ENCODE results near the gene CBFA2T2. TPM values are rescaled to one million over a fixed set of nuclear protein-coding genes. Genes with fewer than 3 reads are reported as not detected.

Gene CBFA2T2
- 4.4 to 6.2 TPM (median 5.6 TPM) in 5 replicates for total RNA-seq (2022; extraction: Qiagen RNA extraction)

GRCh38 chr20:33490023-33490933, at the start of gene CBFA2T2:
CBFA2T2 (plus strand) TSS chr20:33490096; CDS start chr20:33490268, 172 bp downstream.

GRCh38 chr20:33443512-33444239, 46.2 kb upstream of the CBFA2T2 start, which contains the start of gene SNTA1:
SNTA1 (minus strand) TSS chr20:33443763; CDS start chr20:33443620, 143 bp downstream.

DNA sequence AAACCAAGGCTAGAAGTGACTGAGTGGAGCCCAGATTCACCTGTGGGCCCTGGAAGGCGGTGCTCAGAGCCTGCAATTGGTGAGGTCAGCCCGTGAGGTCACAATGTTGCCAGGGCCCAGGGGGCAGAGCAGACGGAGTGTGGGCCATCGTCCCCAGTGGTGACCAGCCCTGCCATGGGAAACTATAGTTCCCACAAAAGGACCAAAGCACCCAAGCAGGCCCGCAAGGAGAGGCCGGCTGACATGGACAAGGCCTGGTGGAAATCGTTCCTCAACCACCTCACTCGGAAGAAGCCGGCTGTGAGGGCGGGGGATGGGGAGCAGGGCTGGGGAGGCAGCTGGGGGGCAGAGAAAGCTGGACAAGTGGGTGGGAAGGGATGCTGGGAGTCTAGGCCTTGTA, 172.3 kb downstream of the CBFA2T2 start, which contains the start of gene C20orf144:
TSS of gene C20orf144 (plus strand) at position 156 of the 400 bp plus-strand sequence. CDS start at position 175, 19 bp downstream.

GRCh38 chr20:33666293-33667244, 176.7 kb downstream of the CBFA2T2 start, which contains the start of gene ACTL10:
ACTL10 (plus strand) TSS chr20:33666943; CDS start chr20:33667498, 555 bp downstream.

GRCh38 chr20:33674294-33675135, 184.6 kb downstream of the CBFA2T2 start, which contains the start of gene NECAB3:
NECAB3 (minus strand) TSS chr20:33674428; CDS start chr20:33674352, 76 bp downstream.

DNA sequence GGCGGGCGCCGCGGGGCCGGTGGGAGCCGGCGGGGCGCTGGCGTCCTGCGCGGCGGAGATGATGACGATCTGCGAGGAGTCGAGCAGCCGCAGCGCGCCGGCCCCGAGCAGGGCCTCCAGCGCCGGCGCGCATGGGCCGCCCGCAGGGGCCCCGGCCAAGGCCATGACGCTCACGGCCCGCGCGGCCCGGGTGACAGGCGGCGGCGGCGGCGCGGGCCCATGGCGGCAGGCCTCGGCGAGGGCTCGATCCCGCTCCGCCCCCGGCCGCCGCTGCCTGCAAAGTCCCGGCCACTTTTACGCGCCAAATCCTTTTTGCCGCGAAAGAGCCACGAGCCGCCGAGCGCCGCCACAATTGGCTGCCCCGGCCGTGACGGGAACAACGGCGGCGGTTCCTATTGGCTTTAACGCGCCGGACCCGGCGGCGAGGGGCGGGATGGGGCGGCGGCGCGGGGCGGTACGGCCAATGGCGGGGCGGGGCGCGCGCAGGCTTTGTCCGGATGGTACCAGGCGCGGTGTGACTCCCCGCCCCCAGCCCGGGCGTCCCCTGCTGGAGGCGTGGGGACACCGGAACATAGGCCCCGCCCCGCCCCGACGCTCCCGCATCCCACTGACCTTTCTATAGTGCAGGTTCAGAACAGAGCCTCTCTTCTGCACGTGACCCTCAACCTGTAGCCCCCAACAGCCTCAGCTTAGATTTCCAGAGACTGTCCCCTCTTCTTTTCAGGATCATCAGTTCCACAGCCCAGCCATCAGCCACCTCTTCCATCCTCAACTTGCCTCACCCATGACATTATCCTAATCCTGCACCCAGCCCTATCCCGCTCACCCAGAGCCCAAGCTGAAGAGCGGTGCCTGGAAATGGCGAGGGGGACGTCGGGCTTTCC, 196.4 kb downstream of the CBFA2T2 start, which contains the start of gene E2F1:
TSS of gene E2F1 (minus strand) at position 286 of the 884 bp plus-strand sequence. CDS start at position 165, 121 bp downstream.

Other genes with a start within 250 kb of the CBFA2T2 start
- gene BPIFB1, start 206.9 kb upstream of the CBFA2T2 start, total RNA-seq (2022; extraction: Qiagen RNA extraction) = 0.03 to 0.15 TPM (median 0.07 TPM) in 5 replicates
- 29.6 to 33.9 TPM (median 31.5 TPM) in 5 replicates for gene CDK5RAP1, start 88.6 kb upstream of the CBFA2T2 start, total RNA-seq (2022; extraction: Qiagen RNA extraction)
- 9.4 to 12.1 TPM (median 11.1 TPM) in 5 replicates for gene SNTA1, start 46.3 kb upstream of the CBFA2T2 start, total RNA-seq (2022; extraction: Qiagen RNA extraction)
- 0.08 to 0.13 TPM (median 0.11 TPM) in 3 of 5 replicates, not detected in the others for gene C20orf144, start 172.2 kb downstream of the CBFA2T2 start, total RNA-seq (2022; extraction: Qiagen RNA extraction)
- not detected in 5 replicates for gene ACTL10, start 176.8 kb downstream of the CBFA2T2 start, total RNA-seq (2022; extraction: Qiagen RNA extraction)
- gene NECAB3, start 184.3 kb downstream of the CBFA2T2 start, total RNA-seq (2022; extraction: Qiagen RNA extraction) = 8.9 to 12.4 TPM (median 11.6 TPM) in 5 replicates
- 22.1 to 28.8 TPM (median 28.2 TPM) in 5 replicates for gene E2F1, start 196.3 kb downstream of the CBFA2T2 start, total RNA-seq (2022; extraction: Qiagen RNA extraction)
- gene PXMP4, start 230.2 kb downstream of the CBFA2T2 start, total RNA-seq (2022; extraction: Qiagen RNA extraction) = 5.2 to 7.8 TPM (median 6.5 TPM) in 5 replicates
- 2.7 to 4.7 TPM (median 3.9 TPM) in 5 replicates for gene ZNF341, start 241.9 kb downstream of the CBFA2T2 start, total RNA-seq (2022; extraction: Qiagen RNA extraction)

Measured in A549 treated with AZD2906 at 1 μM for 4 hours (cell line).